OCI-LY7 (cell line): ENCODE results near the gene GPX3.

Experiments
- CTCF ChIP-seq: fragments of 200-600 bp; sonication (generic); conservative IDR thresholded peaks from 2 replicates; pipeline ENCODE4 v1.5.1; 2014; ENCODE audit warnings: mild to moderate bottlenecking, antibody characterized with exemption, low read length, moderate library complexity, mixed read lengths
- EZH2phosphoT487 ChIP-seq: fragments of 200-600 bp; sonication (generic); IDR thresholded peaks from 2 replicates; pipeline ENCODE4 v1.6.1; 2018; ENCODE audit warnings: low read depth, borderline replicate concordance, mild to moderate bottlenecking, mixed run types, antibody characterized with exemption, low read length, moderate library complexity, mixed read lengths

- no peak for TF ChIP-seq CTCF
- no peak for TF ChIP-seq EZH2phosphoT487
Observed at GRCh38 chr5:151020304-151021110, at the start of gene GPX3.
